ENCODE measurements around the gene SUFU. TPM values are rescaled to one million over a fixed set of nuclear protein-coding genes. Genes with fewer than 3 reads are reported as not detected.

SUFU gene
- total RNA-seq, 2 donors from 2014 or later: 3.1 to 6.6 TPM

- no peak overlapping the region for H3K4me3 ChIP-seq
- DNase-seq (no peak), ATAC-seq (no peak)
- H3K27me3 ChIP-seq: no peaks in the 10 kb centered on the region
- TF ChIP-seq POLR2A (IDR thresholded peaks at IDR 0.05): no peak
- no peaks in the 10 kb centered on the region for H3K36me3 ChIP-seq (replicated peaks in 1 of 2; ENCODE audit: insufficient read depth in 1 of 2, low read depth in 2 of 2)
- no peaks in the 10 kb centered on the region for H3K9me3 ChIP-seq
- 95 to 100% methylated on average over 2 of the region's 2 CpGs for WGBS, 2 donors
- H3K27ac ChIP-seq: no peak overlapping the region
- H3K4me1 ChIP-seq: no peaks in the 10 kb centered on the region
- intact Hi-C loops (cut with DNase I): no loop called here
Observed at GRCh38 chr10:102537948-102538347, 34.2 kb downstream of the SUFU start.

DNA sequence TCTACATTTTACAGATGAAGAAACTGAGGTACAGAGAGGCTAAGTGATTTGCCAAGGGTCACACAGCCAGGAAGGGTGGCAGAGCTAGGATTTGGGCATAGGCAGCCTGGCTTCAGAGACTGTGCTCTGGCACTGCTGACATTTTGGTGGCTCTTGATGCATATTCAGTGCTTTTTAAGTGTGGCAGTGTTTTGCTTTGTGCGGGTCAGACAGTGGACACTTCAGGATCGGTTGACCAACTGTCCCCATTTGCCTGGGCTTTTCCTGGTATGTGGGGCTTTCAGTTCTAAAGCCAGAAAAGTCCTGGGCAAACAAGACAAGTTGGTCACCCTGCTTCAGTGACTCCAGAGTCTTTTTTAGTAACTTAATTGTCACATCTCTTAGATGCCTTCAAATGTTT is 35.0 kb downstream of the SUFU start:
- no peak overlapping the region for H3K4me3 ChIP-seq
- no peaks in the 10 kb centered on the region for H3K9me3 ChIP-seq
- H3K4me1 ChIP-seq: no peaks in the 10 kb centered on the region
- no peak for DNase-seq
- WGBS, 2 donors: 75 to 83% methylated on average over 2 of the region's 2 CpGs
- no peak for TF ChIP-seq POLR2A (IDR thresholded peaks at IDR 0.05)
- no peak for TF ChIP-seq CTCF (IDR thresholded peaks at IDR 0.05)
- intact Hi-C loops (cut with DNase I): no loop called here
- no peak for ATAC-seq
- H3K36me3 ChIP-seq (replicated peaks in 1 of 2; ENCODE audit: insufficient read depth in 1 of 2, low read depth in 2 of 2): no peaks in the 10 kb centered on the region
- H3K27me3 ChIP-seq: no peaks in the 10 kb centered on the region
- H3K27ac ChIP-seq: no peak overlapping the region

DNA sequence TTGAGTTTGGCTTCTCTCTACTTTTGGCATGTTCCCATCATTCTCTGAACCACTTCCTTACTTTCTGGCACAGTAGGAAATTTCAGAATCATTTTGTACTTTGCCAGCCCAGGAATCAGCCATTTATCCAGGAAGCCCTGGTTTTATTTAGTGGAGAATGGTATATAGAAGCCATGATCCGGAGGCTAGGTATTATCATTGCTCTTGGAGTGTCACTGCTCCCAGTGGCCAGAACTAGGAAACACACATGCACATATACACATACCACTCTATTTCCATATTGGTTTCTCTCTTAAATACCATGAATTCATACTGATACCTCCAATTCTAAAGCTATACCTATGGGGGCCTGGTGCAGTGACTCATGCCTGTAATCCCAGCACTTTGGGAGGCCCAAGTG is 36.3 kb downstream of the SUFU start:
- Histone ChIP-seq H3K27me3 (no peaks in the 10 kb centered on the region), H3K9me3 (no peaks in the 10 kb centered on the region), H3K36me3 (replicated peaks in 1 of 2; ENCODE audit: insufficient read depth in 1 of 2, low read depth in 2 of 2) (no peaks in the 10 kb centered on the region), H3K4me3 (no peak overlapping the region), H3K27ac (no peak overlapping the region), H3K4me1 (no peaks in the 10 kb centered on the region)
- ATAC-seq (peak; percentile 33), DNase-seq (no peak)
- no peak for TF ChIP-seq POLR2A (IDR thresholded peaks at IDR 0.05)
- TF ChIP-seq CTCF (IDR thresholded peaks at IDR 0.05): peak in 2 of 7 experiments; percentile 15 to 18
- intact Hi-C loops (cut with DNase I): no loop called here
- WGBS, 2 donors: 83 to 92% methylated on average over 1 of the region's 1 CpG

GRCh38 chr10:102542800-102543418 is 39.1 kb downstream of the SUFU start:
- DNase-seq: no peak
- intact Hi-C loops (cut with DNase I): no loop called here

DNA sequence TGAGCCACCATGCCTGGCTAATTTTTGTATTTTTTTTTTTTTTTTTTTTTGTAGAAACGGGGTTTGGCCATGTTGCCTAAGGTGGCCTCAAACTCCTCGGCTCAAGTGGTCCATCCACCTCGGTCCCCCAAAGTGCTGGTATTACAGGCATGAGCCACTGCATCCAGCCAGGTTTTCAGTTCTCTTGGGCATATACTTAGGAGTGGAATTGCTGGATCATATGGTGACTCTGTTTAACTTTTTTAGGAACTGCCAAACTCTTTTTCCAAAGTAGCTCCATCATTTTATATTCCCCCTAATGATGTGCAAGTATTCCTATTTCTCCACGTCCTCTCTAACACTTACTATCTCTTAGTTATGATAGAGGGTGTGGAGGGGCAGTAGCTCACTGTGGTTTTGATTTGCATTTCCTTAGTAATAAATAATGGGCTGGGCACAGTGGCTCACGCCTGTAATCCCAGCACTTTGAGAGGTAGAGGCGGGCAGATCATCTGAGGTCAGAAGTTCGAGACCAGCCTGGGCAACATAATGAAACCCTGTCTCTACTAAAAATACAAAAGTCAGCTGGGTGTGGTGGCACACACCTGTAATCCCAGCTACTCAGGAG is 41.6 kb downstream of the SUFU start:
- no peaks in the 10 kb centered on the region for H3K36me3 ChIP-seq (replicated peaks in 1 of 2; ENCODE audit: insufficient read depth in 1 of 2, low read depth in 2 of 2)
- 92 to 94% methylated on average over 7 of the region's 7 CpGs for WGBS, 2 donors
- intact Hi-C loops (cut with DNase I): no loop called here
- DNase-seq (no peak), ATAC-seq (no peak)
- no peaks in the 10 kb centered on the region for H3K9me3 ChIP-seq
- H3K27me3 ChIP-seq: no peaks in the 10 kb centered on the region
- no peak overlapping the region for H3K4me3 ChIP-seq
- no peak for TF ChIP-seq CTCF (IDR thresholded peaks at IDR 0.05)
- TF ChIP-seq POLR2A (IDR thresholded peaks at IDR 0.05): no peak
- no peaks in the 10 kb centered on the region for H3K4me1 ChIP-seq
- no peak overlapping the region for H3K27ac ChIP-seq

More at GRCh38 chr10:102542800-102543418, 39.1 kb downstream of the SUFU start:
- H3K27me3 ChIP-seq: no peaks in the 10 kb centered on the region
- no peaks in the 10 kb centered on the region for H3K36me3 ChIP-seq (replicated peaks in 1 of 2; ENCODE audit: insufficient read depth in 1 of 2, low read depth in 2 of 2)
- no peak for ATAC-seq
- WGBS, 2 donors: 87 to 93% methylated on average over 8 of the region's 8 CpGs
- no peak overlapping the region for H3K27ac ChIP-seq
- H3K4me3 ChIP-seq: no peak overlapping the region
- no peaks in the 10 kb centered on the region for H3K4me1 ChIP-seq
- H3K9me3 ChIP-seq: no peaks in the 10 kb centered on the region
- TF ChIP-seq POLR2A (IDR thresholded peaks at IDR 0.05) (no peak), CTCF (IDR thresholded peaks at IDR 0.05) (no peak)
